LNCaP clone FGC (cell line): Measurements from ENCODE around the gene UCKL1.

Experiments
- DNase-seq: peaks from one replicate; pipeline ENCODE4 v3.0.0-alpha.2; 2011; ENCODE audit warnings: low read depth
- H3K4me3 ChIP-seq: 2 replicates; pipeline ENCODE4 v1.5.1; 2011; ENCODE audit warnings: mild to moderate bottlenecking, low read depth, low read length, control low read depth
- CTCF ChIP-seq: IDR thresholded peaks from 2 replicates; pipeline ENCODE4 v1.5.1; 2012; ENCODE audit warnings: mild to moderate bottlenecking; ENCODE audit not compliant: control insufficient read depth, insufficient read depth; ENCODE audit errors: extremely low read depth

Gene UCKL1

GRCh38 chr20:63890616-63891015 lies 65.6 kb downstream of the UCKL1 start:
- H3K4me3 ChIP-seq = no peak overlapping the region
- DNase-seq = no peak
- no peak for TF ChIP-seq CTCF

- H3K4me3 ChIP-seq = no peak overlapping the region
- no peak for DNase-seq
- TF ChIP-seq CTCF = no peak
These were observed 66.0 kb downstream of the UCKL1 start for GRCh38 chr20:63890201-63890576.
